WTC11 (cell line): ENCODE data around the gene ZKSCAN3. TPM values are rescaled to one million over a fixed set of nuclear protein-coding genes. Genes with fewer than 3 reads are reported as not detected.
A peak's percentile ranks its signal among the peaks of the same experiment; 100 is the strongest.

Source experiments
- ARID4B ChIP-seq: sonication (generic); formaldehyde crosslinking; IDR thresholded peaks from 2 replicates; pipeline ENCODE4 v1.8.0; 2023; ENCODE audit warnings: missing genetic modification reagents, mild to moderate bottlenecking, borderline replicate concordance
- ATF2 ChIP-seq: sonication (generic); formaldehyde crosslinking; IDR thresholded peaks from 2 replicates; pipeline ENCODE4 v1.8.1; 2022; ENCODE audit warnings: low read depth, missing genetic modification reagents, borderline replicate concordance
- ATF3 ChIP-seq: sonication (generic); formaldehyde crosslinking; conservative IDR thresholded peaks from 2 replicates; pipeline ENCODE4 v1.8.1; 2022; ENCODE audit warnings: mild to moderate bottlenecking, missing genetic modification reagents
- ATF6 ChIP-seq: sonication (generic); formaldehyde crosslinking; IDR thresholded peaks from 2 replicates; pipeline ENCODE4 v1.8.1; 2023; ENCODE audit warnings: mild to moderate bottlenecking, missing genetic modification reagents
- CDX4 ChIP-seq: fragments of 250-450 bp; sonication (Bioruptor Pico); IDR thresholded peaks from 2 replicates; pipeline ENCODE4 v1.9.0; 2021; ENCODE audit warnings: moderate library complexity, mild to moderate bottlenecking, inconsistent platforms, borderline replicate concordance
- E2F1 ChIP-seq: sonication (generic); formaldehyde crosslinking; IDR thresholded peaks from 2 replicates; pipeline ENCODE4 v1.8.0; 2022; ENCODE audit warnings: mild to moderate bottlenecking, missing genetic modification reagents
- FOXP4 ChIP-seq: sonication (generic); formaldehyde crosslinking; IDR thresholded peaks from 2 replicates; pipeline ENCODE4 v1.8.0; 2022; ENCODE audit warnings: mild to moderate bottlenecking, missing genetic modification reagents
- HMGXB4 ChIP-seq: sonication (generic); formaldehyde crosslinking; IDR thresholded peaks from 2 replicates; pipeline ENCODE4 v1.8.1; 2023; ENCODE audit warnings: mild to moderate bottlenecking, moderate library complexity, missing genetic modification reagents
- PRDM15 ChIP-seq: sonication (generic); formaldehyde crosslinking; IDR thresholded peaks from 2 replicates; pipeline ENCODE4 v1.8.0; 2022; ENCODE audit warnings: missing genetic modification reagents
- SP1 ChIP-seq: sonication (generic); formaldehyde crosslinking; conservative IDR thresholded peaks from 2 replicates; pipeline ENCODE4 v1.8.1; 2022; ENCODE audit warnings: missing genetic modification reagents
- ZNF138 ChIP-seq: sonication (generic); formaldehyde crosslinking; conservative IDR thresholded peaks from 2 replicates; pipeline ENCODE4 v1.8.1; 2022; ENCODE audit warnings: mild to moderate bottlenecking, moderate library complexity, missing genetic modification reagents
- ZNF232 ChIP-seq: sonication (generic); formaldehyde crosslinking; IDR thresholded peaks from 2 replicates; pipeline ENCODE4 v1.8.0; 2022; ENCODE audit warnings: mild to moderate bottlenecking, missing genetic modification reagents
- ZNF263 ChIP-seq: sonication (generic); formaldehyde crosslinking; IDR thresholded peaks from 2 replicates; pipeline ENCODE4 v1.8.1; 2022; ENCODE audit warnings: low read depth, mild to moderate bottlenecking, moderate library complexity, missing genetic modification reagents
- ZNF281 ChIP-seq: sonication (generic); formaldehyde crosslinking; IDR thresholded peaks from 2 replicates; pipeline ENCODE4 v1.8.0; 2023; ENCODE audit warnings: mild to moderate bottlenecking, missing genetic modification reagents
- total RNA-seq: library from RNA; stranded (reverse); gene quantifications from 3 replicates; pipeline ENCODE4 v1.2.3, GENCODE V29; 2021

ZKSCAN3 gene
- total RNA-seq, 1 experiment from 2014 or later, result 5.4 TPM

GRCh38 chr6:28399350-28400121, 49.8 kb downstream of the ZKSCAN3 start, which contains the start of gene ZSCAN12 (continued):
- TF ChIP-seq ARID4B (CRISPR knock-in tag) (no peak; the same call in 1 of the 2 replicates), ZNF138 (CRISPR knock-in tag) (no peak), HMGXB4 (CRISPR knock-in tag) (peak; percentile 86; the same call in 1 of the 2 replicates), ZNF232 (CRISPR knock-in tag) (no peak), PRDM15 (CRISPR knock-in tag) (no peak), ZNF263 (CRISPR knock-in tag) (no peak), ATF6 (CRISPR knock-in tag) (no peak), ATF3 (CRISPR knock-in tag) (no peak), E2F1 (CRISPR knock-in tag) (no peak), ATF2 (CRISPR knock-in tag) (no peak), CDX4 (CRISPR knock-in tag) (no peak), FOXP4 (CRISPR knock-in tag) (no peak), ZNF281 (CRISPR knock-in tag) (0 out of 2 replicates have a peak, but pooled peaks have one; percentile 65), SP1 (CRISPR knock-in tag) (peak; percentile 53; the same call in 1 of the 2 replicates)
